CD4-positive, alpha-beta T cell treated with Interferon alpha-2 for 1 hour (primary cell): Measurements from ENCODE around the gene STRADA.
"Not testable (repeated sequence)": the region's sequence is repeated elsewhere in the genome, so short reads cannot be mapped to it uniquely, and the experiment has no call there.

Source experiments
- DNase-seq, 2 donors: peaks; one replicate each; pipeline ENCODE4 v3.0.0-alpha.2; 2020 to 2022

STRADA gene

DNA sequence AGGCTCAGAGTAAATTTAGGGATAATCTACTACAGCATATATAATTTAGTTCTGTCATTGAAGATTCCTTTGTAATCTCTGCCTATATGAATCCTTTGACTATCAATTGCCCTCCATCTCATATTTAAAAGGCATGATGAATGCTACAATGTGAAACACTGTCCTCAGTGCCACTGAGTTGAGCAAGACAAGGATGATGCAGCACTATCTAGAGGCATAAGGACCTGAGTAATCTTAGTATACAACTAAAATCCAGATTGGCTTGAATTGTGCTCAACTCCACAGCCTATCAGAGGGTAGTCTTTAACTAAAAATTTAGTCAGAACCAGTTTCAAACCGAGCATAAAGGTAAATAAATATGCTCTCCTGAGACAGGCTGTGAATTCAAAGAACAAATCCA is 11.6 kb upstream of the STRADA start:
- DNase-seq = no peak

DNA sequence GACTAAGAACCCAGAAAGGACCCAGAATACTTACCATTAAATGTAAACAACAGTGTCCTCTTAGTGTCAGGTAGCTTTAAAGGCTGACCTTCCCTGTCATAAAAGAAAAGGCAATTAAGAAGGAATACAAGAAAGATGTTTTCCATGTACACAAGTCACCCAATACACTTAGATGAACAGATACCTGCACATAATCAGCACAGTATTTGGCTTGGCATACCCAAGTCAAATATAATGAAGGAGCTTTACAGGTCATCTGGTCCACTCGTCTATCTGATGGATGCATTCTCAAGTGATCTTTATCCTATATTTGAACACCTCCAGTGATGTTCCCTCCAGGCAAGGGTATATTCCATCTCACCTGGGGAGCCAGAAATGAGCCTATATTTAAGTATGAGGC is 11.1 kb upstream of the STRADA start:
- no peak for DNase-seq

DNA sequence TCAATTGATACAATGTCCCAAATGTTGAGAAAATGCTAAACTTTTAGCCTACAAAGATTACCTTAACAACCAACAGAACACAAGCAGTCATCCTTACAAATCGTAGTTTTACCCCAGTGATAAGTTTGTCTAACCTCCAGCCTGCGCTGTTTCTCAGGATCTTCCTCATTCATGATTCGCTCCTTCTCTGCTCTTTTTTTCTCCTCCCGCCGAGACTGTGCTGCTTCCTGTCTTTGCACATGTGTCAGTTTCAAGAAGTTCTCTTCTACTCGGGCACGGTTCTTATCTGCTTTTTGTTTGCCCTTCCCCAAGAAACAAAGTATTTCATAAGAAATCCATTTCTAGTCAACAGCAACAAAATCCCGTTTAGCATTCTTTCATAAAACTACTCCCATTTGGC is 10.2 kb upstream of the STRADA start:
- peak; percentile 12 to 28 for DNase-seq

DNA sequence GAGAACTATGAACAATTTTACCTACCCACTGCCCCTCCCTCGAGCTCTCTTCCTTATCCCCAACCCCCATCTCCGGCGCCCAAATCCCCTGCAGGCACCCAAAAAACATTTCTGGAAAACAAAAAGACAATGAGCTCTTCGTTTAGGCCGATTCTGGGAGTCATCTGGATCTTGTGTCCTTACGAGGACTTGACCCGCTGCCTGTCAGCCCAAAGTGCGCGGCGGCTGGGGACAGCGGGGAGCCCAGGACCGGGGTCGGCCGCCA is 524 bp downstream of the STRADA start:
- DNase-seq = no peak

DNA sequence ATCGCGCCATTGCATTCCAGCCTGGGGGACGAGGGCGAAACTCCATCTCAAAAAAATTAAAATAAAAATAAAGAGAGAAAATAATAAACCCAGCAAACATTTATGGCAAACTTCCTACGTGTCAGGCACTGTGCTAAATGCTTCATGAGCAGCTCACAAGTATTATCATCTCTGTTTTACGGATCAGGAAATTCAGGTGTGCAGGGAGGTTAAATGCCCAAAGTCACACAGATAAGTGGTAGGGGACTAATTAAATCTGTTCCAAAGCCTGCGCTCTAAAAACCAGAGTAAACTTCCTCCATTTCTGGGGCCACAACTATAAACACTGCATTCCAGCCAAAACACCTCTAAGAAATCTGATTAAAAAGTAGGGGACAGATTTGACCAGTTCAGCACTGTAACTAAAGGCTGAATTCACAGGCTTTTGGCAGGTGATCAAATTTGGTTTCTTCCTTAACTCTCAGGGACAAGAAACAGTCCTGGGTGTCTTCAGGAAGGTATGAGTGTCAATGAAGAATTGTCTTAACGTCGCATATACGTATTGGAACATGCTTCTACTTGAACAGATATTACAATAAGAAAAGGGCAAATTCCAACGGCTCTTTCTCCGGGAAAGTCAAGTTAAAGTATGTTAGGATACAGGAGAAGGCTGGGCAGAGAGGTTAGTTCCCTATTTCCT is 996 bp downstream of the STRADA start:
- DNase-seq = peak in 1 of 2 donors; percentile 24

DNA sequence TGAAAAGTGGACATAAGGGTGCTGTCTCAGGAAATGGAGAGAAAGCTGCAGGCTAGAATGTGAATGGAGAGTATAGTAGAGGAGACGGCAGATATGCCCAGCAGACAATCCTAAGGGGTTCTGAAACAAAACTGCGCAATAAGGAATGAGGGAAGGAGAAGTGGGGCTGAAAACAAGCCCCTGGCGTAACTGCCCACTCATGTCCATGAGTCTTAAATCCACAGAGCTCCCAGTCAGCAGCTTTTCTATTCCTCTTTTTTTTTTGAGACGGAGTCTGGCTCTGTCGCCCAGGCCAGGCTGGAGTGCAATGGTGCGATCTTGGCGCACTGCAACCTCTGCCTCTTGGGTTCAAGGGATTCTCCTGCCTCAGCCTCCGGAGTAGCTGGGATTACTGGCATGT is 5.9 kb downstream of the STRADA start:
- DNase-seq = no peak

DNA sequence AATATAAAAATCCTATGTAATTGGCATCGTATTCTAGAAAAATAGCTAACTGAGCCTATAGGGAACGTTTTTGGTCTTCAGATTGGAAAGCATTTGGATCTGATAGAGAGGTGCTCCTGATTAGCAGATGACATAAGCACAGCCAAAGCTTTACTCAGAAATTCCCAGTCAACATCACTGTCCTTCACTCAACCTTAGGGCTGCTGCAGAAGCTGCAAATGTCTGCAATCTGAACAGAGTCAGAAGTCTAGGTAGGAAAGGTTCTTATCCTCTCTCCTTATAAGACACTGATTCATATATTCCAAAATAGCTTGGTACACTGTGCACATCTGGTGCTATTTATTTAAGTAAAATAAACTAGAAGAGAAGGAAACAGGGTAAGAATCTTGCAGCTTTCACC is 19.2 kb downstream of the STRADA start:
- no peak for DNase-seq

DNA sequence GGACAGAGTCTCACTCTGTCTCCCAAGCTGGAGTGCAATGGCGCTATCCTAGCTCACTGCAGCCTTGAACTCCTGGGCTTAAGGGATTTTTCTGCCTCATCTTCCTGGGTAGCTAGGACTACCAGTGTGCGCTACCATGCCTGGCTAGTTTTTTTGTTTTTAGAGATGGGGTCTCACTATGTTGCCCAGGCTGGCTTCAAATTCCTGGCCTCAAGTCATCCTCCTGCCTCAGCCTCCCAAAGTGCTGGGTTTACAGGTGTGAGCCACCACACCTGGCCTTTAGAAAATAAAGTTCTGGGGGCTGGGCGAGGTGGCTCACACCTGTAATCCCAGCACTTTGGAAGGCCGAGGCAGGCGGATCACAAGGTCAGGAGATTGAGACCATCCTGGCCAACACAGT is 21.4 kb downstream of the STRADA start:
- DNase-seq = not testable (repeated sequence)

DNA sequence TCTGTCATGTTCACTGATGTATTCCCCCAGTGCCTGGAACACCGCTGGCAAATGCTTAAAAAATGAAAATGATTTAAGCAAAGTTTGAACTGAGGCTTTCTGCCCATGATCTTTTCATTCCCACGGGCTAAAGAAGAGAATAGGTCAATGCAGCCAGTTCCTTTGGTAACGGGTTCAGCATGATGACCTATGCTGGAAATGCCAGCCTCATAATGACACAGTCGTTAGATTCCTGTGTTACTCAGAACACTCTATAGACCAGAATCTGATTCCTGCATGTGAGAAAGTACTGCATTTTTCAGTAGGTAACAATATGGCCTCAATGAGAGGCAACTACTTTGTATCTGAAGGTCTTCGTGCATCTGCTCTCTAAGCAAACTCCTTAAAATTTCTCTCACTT is 22.6 kb downstream of the STRADA start:
- DNase-seq = no peak

DNA sequence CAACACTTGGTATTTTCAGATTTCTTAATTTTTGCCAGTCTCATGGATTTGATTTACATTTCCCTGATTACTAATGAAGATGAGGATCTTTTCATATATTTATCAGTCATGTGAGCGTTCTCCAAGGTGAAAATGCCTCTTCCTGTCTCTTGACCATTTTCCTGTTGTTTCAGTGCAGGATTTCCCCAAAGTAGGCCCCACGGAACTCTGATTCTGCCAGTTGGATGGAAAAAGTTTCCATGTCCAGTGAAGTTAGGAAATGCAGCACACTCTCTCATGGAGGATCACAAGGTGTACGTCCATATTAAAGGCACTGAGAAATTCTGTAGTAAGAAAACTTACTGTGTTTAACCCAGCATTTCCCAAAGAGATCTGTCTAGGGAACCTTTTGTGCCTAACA is 25.2 kb downstream of the STRADA start:
- no peak for DNase-seq

DNA sequence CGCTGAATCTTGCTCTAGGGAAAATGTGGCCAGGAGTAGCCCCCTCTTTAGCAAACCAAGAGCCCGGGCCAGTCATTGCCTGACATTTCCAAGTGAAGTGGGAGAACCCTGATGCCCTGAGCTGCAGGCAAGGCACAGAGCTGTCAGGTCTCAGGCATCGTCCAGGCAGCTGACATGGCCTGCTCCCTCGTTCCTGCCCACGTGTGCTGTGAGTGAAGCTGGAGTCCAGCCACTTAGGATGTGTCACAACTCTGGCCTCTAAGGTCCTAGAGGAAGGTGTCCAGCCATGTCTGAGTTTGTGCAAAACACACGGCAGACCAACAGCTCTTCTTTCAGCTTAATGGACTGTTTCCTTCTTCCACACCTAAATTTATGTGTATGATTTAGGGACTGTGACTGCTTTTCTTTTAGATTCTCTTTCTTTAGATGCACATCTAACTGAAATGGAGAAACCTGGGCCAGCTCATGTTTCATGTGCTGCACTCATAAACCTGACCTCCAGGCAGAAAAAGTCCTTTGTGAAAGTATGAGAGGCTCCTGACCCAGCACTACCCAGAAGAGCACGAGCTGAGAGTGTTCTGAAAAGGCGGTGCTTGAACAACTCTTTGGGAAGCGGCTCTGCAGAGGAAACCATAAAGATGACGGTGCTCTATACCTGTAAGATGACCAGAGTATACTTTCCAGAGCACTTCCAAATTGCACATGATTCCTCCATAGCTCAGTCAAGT is 26.9 kb downstream of the STRADA start:
- DNase-seq = no peak

DNA sequence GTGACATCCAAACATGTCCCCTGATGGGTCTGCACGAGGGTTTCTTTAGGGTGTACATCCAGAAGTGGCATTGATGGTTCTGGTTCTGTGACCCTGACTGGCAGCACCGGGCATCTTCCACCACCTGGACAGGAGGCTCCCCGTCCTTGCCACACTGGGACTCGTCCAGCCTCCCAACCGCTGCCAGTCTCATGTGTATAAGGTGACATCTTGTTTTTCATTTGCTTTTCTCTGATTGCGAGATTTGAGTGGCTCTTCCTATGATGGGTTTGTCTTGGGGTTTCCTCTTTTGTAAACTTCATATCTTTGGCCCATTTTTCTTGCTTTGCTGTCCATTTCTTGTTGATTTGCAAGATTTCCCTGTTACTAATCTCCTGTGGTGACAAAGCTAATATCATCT is 32.5 kb downstream of the STRADA start:
- DNase-seq = no peak

DNA sequence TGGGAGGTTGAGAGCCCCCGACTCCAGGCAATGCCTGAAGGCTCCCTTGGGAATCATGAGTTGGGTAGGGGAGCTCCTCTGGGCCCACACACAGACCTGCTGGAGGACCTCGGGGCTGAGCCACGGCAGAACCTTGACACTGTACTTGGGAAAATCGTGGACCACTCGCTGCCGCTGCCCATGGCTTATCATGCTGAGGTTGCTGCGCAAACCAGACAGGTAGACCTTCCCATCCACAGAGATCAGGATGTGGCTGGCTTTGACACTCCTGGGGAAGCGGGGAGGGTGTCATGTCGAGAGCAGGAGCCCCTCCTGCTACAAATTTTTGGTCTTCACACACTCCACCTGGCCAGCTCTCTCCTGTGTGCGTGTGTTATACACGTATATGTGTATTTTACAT is 34.4 kb downstream of the STRADA start:
- peak in 1 of 2 donors; percentile 44 for DNase-seq

DNA sequence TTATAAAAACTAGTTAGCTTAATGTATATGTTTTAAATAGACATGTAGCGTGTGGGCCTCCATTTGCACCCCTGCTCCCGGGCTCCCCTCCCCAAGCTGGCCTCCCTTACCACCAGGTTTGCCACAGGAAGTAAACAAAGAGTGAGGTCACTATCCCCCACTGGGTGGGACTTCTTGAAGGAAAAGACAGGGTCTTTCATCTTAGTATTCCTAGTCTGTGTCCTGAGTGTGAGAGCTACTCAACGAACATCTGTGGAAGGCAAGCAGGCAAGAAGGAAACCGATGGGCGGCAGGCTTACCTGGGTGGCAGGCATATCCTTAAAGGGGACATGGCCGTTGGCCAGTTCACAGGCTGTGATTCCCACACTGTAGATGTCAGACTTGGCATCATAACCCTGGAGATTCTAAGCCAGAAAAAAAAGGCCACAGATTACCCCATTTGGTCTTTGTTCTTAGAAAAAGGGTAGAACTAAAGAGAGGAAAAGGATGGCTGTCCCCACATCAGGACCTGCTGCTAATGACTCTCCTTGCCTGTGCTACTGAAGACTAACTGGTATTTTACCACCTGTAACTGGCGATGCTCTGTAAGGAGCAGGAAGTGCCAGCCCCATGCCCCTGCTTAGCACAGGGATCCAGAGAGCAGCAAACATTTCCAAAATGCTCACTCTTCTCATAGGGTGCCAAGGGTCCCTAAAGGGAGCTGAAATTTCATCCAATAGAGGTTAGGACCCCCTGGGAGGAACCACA is 35.1 kb downstream of the STRADA start:
- DNase-seq = peak in 1 of 2 donors; percentile 43

DNA sequence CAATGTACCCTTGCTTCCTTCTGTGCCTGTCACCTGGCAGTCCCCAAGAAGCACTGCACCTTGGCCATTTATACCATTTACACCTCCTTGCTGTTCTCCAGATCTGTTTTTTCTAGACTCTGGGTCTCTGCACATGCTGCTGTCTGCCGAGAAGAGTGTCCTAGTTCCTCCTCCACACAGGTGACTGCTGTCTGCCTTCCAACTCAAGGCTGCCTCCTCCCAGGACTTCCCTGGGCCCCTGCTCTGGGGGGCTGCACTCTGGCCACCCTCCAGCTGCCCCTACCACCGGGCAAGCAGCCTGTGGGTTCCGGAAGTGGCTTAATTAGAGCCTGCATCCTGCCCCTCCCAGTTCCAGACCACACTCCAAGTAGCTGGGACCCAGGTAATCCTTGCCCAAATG is 35.9 kb downstream of the STRADA start:
- no peak for DNase-seq

DNA sequence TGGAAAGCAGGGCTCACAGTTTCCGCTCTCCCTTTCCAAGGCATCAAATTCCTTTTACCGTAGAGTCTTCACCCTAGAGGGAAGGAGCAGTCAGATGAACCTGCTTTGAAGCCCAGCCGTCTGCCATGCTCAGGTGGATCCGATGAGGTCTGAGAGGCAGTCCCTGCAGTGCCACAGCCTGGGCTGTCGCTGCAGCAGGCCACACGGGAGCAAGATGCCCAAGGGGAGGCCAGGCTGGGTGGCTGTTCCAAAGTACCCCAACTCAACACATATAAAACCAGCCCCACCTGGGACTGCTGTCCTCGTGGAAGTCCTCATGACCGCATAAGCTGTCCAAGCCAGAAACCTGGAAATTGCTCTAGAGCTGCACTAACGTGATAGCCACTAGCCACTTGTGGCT is 36.8 kb downstream of the STRADA start:
- no peak for DNase-seq

DNA sequence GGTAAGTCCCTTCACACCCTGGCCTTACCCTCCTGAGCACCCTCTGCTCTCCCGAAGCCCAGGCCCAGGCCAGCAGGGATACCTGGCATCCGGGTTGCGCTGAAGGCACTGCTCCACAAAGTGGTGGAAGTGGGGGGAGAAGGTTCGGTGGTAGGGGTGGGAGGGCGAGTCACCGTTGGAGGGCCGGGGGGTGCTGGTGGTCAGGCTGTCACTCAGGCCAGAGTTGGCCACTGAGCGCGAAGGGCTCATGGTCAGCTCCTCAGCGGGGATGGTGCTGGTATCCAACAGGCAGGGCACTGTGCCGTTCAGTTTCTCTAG is 37.4 kb downstream of the STRADA start:
- no peak for DNase-seq

DNA sequence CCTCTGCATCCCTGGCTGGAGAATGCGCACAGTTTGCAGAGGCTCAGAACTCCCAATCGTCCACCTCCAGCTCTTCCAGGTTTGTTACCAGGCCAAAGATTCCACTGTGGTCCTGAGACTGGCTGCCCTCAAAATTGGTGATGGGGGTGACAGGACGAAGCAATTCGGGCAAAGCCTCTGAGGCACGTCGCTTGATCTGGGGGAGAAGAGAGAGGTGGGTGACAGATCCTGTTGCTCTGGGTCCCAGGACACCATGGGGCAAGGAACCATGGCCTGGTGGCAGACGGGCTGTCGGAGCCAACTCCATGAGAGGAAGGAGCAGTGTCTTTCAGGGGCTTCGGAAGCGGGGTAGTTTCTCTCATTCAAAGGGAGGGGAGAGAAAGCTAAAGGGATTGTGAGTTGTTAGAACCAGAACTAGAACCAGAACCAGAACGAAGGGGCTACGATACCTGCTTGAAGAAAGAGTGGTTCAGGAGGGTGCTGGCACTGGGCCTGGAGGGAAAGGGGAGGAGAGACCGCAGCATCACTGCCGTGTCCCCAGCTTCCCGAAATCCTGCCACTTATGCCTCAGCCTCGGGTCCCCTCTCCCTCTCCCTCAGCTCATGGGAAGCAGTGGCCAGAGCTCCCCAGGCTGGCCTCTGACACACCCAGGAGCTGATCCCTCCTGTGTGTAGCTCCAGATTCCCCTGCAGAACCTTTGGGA is 37.9 kb downstream of the STRADA start:
- DNase-seq = no peak

DNA sequence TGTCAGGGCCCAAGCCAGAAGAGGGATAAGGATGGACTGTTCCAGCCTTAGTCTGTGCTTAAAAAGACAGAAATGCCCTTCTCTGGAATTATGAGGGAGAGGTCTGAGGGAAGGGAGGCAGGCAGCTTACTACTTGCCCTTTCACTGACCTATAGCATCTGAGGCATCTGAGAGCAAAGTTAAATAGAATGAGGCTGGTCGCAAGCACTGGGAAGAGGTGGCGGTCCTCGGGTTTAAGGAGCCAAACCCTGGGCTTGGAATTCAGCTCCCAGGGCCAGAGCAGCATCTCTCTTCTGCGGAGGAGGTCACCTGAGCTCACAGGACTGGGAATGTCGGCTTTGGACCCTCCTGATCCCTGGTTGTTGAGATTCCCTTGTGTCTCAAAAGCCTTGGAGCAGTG is 38.6 kb downstream of the STRADA start:
- no peak for DNase-seq

DNA sequence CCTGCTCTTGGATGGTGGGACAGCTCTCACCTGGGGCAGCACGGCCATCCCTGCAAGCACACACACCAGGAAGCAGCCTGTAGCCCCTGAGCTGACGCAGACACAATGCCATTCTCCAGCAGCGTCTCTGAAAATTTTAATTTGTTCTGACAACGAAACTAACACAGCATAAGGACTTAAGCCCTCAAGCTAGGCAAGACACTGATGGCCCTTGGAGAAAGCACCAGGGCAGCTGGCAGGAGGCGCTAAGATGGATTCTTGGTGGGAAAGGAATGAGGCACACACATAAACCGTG is 38.9 kb downstream of the STRADA start:
- no peak for DNase-seq

DNA sequence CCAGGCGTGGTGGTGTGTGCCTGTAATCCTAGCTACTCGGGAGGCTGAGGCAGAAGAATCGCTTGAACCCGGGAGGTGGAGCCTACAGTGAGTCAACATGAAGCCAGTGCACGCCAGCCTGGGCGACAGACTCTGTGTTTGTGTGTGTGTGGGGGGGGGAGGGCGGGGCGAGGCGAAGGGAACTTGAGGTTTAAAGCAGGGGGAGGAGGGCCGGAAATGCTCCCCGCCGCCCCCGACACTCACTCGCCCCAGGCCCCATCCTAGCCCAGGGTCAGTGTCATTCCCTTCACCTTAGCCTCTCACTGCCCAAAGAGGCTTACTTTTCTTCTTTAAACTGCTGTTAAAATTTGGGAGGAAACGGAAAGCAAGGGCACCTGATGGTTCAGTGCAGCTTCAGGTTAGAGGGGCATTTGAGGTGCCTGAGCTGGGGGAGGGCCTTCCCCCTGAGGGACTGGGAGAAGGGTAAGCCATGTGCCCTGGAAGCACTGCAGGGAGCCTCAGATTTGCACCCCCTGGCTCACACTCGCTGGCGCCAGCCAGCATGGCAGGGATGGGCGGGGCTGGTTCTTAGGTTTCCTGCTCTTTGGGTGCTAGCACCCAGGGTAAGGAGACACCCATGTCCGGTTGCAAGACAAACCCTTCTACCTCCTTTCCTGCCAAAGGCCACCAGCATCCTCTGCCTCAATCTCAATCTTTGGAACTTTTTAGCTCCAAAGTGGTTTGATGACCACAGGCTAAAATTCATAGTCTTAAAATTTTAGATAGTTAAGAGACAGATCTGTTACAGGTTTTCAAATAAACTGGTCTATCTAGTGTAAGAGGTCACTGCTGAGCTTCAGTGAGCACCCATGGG is 39.5 kb downstream of the STRADA start:
- DNase-seq = peak; percentile 80 to 82

DNA sequence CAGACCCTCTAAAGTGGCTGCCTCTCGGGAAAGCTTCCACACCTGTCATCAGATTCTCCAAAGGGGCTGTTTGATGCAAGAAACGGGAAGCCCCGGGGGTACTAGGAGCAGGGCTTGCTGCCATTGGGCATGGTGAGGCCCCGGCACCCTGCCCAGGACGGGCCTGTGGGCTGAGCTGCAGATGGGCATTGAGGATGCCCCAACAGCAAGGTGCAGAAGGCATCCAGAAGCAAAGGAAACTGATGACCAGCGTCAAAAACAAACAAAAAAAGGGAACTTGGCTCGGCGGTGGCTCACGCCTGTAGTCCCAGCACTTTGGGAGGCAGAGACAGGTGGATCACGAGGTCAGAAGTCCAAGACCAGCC is 40.2 kb downstream of the STRADA start:
- no peak for DNase-seq
